GM23248 (cell line): ENCODE measurements around the gene GSE1.

Experiments used
- EZH2 ChIP-seq: fragments of 200-600 bp; sonication (generic); IDR thresholded peaks from 2 replicates; pipeline ENCODE4 v1.6.1; 2018; ENCODE audit warnings: antibody characterized with exemption, mild to moderate bottlenecking; ENCODE audit not compliant: insufficient read depth, poor library complexity, severe bottlenecking
- EZH2phosphoT487 ChIP-seq: fragments of 200-600 bp; sonication (generic); IDR thresholded peaks from 2 replicates; pipeline ENCODE4 v1.6.1; 2018; ENCODE audit warnings: antibody characterized with exemption, moderate library complexity, mild to moderate bottlenecking, low read depth; ENCODE audit not compliant: insufficient read depth

DNA sequence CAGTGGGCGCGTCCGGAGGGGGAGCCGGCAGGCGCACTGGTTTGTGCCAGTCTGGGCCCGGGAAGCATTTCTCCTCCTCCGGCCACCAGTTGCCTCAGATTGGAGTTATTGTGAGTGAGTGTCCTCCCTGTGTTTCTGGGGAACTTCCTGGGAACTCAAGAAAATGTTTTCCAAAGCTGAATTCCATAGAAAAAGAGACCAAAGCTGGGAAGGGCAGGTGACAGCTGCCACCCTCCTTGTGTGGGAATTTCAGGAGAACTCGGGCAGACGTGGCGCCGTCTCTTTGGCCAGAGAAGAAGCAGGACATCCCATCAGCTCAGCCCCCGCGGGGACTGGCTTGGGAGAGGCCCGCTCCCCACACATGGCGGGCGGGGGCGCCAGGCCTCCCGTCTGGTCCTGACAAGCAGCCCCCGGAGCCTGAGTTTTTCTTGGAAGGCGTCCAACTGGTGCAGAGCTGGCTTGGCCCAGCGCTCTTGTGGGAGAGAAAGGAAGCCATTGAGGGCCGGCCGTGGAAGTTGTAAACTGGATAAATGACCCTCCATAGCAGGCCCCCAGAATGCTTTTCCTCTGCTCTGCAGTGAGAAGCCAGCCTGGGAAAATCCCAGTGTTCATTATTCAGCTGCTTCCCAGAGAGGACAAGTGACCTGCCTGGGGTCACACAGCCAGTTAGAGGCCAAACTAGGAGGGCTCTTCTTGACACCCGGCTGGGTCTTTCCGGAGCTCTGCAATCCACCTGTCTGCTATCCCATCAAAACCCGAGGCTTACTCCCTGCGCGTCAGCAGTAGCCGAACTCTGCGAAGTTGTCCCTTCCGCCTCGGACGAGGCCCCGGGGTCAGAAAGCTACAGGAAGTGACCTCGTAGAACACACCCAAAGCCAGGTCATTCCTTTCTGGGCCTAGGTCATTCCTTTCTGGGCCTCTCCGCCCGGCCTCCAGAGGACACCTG is 39.2 kb upstream of the GSE1 start:
- TF ChIP-seq EZH2 (no peak), EZH2phosphoT487 (no peak)
